HepG2 (cell line): ENCODE measurements around the gene SEPTIN11. TPM values are rescaled to one million over a fixed set of nuclear protein-coding genes. Genes with fewer than 3 reads are reported as not detected.

ENCODE experiments used
- FOXK2 ChIP-seq: fragments of 450-650 bp; IDR thresholded peaks from 2 replicates; pipeline ENCODE4 v1.6.1; 2016
- HIC2 ChIP-seq: sonication (generic); formaldehyde crosslinking; IDR thresholded peaks from 2 replicates; pipeline ENCODE4 v1.9.0; 2022; ENCODE audit warnings: low read depth, missing genetic modification reagents
- HOMEZ ChIP-seq: IDR thresholded peaks from 2 replicates; pipeline ENCODE4 v1.6.1; 2016; ENCODE audit warnings: low read depth
- IKZF4 ChIP-seq: sonication (generic); formaldehyde crosslinking; IDR thresholded peaks from 2 replicates; pipeline ENCODE4 v1.5.1; 2020; ENCODE audit warnings: borderline replicate concordance, mild to moderate bottlenecking, low read depth, missing genetic modification reagents; ENCODE audit errors: not compliant biosample characterization
- STAT5B ChIP-seq: sonication (generic); formaldehyde crosslinking; IDR thresholded peaks from 2 replicates; pipeline ENCODE4 v1.4.0; 2020; ENCODE audit warnings: missing genetic modification reagents
- TARDBP ChIP-seq: sonication (generic); formaldehyde crosslinking; IDR thresholded peaks from 2 replicates; pipeline ENCODE4 v1.8.0; 2022; ENCODE audit warnings: mild to moderate bottlenecking, missing genetic modification reagents
- ZNF496 ChIP-seq: sonication (generic); formaldehyde crosslinking; IDR thresholded peaks from 2 replicates; pipeline ENCODE4 v1.8.1; 2023; ENCODE audit warnings: mild to moderate bottlenecking, moderate library complexity, missing genetic modification reagents; ENCODE audit not compliant: insufficient replicate concordance
- polyA plus RNA-seq, 8 experiments: library from polyadenylated mRNA; depleted of rRNA in 3 of 8; stranded (reverse) in 7 of 8; unstranded in 1 of 8; fragments of >200 nt; fragmentation: Illumina TruSeq in 4 of 8; extraction: Trizol in 4 of 8; gene quantifications; 2 replicates each; pipeline versions ENCODE4 v1.2.1 to v1.2.3, GENCODE V29; 2011 to 2016; ENCODE audit warnings: low read depth in 4 of 8, missing spikeins in 1 of 8, mixed read lengths in 1 of 8; ENCODE audit not compliant: insufficient read depth in 1 of 8
- total RNA-seq, 5 experiments: library from RNA; depleted of rRNA; stranded (reverse); fragments of >200 nt; fragmentation: Illumina TruSeq; extraction: Trizol; gene quantifications; 2 replicates each; pipeline ENCODE4 v1.2.3, GENCODE V29; 2016; ENCODE audit warnings: low read depth in 1 of 5
- TF ChIP-seq, protein P1 (sequence below): sonication (generic); formaldehyde crosslinking; IDR thresholded peaks from 2 replicates; pipeline ENCODE4 v1.5.0; 2020; ENCODE audit warnings: mild to moderate bottlenecking, missing genetic modification reagents, borderline replicate concordance
- TF ChIP-seq, protein P2 (sequence below), 2 experiments: fragments of 450-650 bp in 1 of 2; sonication (generic) in 1 of 2; formaldehyde crosslinking; IDR thresholded peaks; 2 replicates each; pipeline versions ENCODE4 v1.5.0 to v1.8.0; 2020 to 2022; ENCODE audit warnings: mild to moderate bottlenecking in 1 of 2, missing genetic modification reagents in 1 of 2
- TF ChIP-seq, protein P3 (sequence below): sonication (generic); formaldehyde crosslinking; IDR thresholded peaks from 2 replicates; pipeline ENCODE4 v1.8.1; 2023; ENCODE audit warnings: mild to moderate bottlenecking, missing genetic modification reagents

The SEPTIN11 gene
- total and polyA plus RNA-seq, 2 of the 13 experiments (the other 11 are each of a cell fraction or from before 2014, with no cell fraction given): 28.9 to 47.3 TPM

DNA sequence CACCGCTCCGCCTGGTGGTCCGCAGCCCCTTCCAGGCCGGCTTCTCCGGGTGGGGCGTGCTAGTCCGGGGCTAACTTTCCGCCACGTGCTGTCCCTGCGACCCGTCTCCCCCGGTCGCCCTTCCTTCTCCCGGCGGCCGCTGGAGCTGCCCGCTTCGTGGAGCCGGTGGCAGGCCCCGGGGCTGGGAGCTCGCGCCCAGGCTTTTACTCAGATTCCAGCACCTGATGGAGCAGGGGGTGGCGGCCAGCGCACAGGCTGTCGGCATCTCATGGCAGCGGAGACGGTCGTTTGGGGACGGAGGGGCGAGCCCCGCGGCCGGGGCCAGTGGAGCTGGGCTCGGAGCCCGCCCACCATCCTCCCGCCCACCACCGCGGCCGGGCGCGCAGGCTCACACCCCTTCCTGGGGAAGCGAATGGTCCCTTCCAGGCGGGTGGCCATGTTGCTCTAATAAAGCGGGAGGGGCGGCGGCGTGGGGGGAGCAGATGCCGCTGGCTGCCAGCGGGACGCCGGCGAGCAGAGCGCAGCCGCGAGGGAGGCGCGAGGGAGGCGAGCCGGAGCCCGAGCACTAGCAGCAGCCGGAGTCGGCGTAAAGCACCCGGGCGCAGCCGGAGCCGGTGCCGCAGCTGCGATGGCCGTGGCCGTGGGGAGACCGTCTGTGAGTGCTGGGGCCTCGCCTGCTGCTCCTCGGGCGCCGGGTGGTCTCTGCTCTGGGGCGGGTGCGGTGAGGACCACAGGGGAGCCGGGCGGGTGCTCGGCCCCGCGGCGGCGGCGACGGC, at the start of gene SEPTIN11 (continued):
- TF ChIP-seq, protein P1, sequence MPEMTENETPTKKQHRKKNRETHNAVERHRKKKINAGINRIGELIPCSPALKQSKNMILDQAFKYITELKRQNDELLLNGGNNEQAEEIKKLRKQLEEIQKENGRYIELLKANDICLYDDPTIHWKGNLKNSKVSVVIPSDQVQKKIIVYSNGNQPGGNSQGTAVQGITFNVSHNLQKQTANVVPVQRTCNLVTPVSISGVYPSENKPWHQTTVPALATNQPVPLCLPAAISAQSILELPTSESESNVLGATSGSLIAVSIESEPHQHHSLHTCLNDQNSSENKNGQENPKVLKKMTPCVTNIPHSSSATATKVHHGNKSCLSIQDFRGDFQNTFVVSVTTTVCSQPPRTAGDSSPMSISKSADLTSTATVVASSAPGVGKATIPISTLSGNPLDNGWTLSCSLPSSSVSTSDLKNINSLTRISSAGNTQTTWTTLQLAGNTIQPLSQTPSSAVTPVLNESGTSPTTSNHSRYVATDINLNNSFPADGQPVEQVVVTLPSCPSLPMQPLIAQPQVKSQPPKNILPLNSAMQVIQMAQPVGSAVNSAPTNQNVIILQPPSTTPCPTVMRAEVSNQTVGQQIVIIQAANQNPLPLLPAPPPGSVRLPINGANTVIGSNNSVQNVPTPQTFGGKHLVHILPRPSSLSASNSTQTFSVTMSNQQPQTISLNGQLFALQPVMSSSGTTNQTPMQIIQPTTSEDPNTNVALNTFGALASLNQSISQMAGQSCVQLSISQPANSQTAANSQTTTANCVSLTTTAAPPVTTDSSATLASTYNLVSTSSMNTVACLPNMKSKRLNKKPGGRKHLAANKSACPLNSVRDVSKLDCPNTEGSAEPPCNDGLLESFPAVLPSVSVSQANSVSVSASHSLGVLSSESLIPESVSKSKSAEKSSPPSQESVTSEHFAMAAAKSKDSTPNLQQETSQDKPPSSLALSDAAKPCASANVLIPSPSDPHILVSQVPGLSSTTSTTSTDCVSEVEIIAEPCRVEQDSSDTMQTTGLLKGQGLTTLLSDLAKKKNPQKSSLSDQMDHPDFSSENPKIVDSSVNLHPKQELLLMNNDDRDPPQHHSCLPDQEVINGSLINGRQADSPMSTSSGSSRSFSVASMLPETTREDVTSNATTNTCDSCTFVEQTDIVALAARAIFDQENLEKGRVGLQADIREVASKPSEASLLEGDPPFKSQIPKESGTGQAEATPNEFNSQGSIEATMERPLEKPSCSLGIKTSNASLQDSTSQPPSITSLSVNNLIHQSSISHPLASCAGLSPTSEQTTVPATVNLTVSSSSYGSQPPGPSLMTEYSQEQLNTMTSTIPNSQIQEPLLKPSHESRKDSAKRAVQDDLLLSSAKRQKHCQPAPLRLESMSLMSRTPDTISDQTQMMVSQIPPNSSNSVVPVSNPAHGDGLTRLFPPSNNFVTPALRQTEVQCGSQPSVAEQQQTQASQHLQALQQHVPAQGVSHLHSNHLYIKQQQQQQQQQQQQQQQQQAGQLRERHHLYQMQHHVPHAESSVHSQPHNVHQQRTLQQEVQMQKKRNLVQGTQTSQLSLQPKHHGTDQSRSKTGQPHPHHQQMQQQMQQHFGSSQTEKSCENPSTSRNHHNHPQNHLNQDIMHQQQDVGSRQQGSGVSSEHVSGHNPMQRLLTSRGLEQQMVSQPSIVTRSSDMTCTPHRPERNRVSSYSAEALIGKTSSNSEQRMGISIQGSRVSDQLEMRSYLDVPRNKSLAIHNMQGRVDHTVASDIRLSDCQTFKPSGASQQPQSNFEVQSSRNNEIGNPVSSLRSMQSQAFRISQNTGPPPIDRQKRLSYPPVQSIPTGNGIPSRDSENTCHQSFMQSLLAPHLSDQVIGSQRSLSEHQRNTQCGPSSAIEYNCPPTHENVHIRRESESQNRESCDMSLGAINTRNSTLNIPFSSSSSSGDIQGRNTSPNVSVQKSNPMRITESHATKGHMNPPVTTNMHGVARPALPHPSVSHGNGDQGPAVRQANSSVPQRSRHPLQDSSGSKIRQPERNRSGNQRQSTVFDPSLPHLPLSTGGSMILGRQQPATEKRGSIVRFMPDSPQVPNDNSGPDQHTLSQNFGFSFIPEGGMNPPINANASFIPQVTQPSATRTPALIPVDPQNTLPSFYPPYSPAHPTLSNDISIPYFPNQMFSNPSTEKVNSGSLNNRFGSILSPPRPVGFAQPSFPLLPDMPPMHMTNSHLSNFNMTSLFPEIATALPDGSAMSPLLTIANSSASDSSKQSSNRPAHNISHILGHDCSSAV: 0 out of 2 replicates have a peak, but pooled peaks have one; percentile 12
- TF ChIP-seq FOXK2 (peak; percentile 73), HIC2 (0 out of 2 replicates have a peak, but pooled peaks have one; percentile 28), TARDBP (peak; percentile 14; the same call in 1 of the 2 replicates), ZNF496 (CRISPR knock-in tag) (no peak), IKZF4 (CRISPR knock-in tag) (peak; percentile 45), HOMEZ (peak; percentile 72; the same call in 1 of the 2 replicates), STAT5B (CRISPR knock-in tag) (peak; percentile 61; the same call in 1 of the 2 replicates)
- TF ChIP-seq, protein P2, sequence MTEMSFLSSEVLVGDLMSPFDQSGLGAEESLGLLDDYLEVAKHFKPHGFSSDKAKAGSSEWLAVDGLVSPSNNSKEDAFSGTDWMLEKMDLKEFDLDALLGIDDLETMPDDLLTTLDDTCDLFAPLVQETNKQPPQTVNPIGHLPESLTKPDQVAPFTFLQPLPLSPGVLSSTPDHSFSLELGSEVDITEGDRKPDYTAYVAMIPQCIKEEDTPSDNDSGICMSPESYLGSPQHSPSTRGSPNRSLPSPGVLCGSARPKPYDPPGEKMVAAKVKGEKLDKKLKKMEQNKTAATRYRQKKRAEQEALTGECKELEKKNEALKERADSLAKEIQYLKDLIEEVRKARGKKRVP (CRISPR knock-in tag; IDR thresholded peaks at IDR 0.05): peak in 1 of 2 experiments; percentile 71; a peak in 2 of 4 replicates
- TF ChIP-seq, protein P3, sequence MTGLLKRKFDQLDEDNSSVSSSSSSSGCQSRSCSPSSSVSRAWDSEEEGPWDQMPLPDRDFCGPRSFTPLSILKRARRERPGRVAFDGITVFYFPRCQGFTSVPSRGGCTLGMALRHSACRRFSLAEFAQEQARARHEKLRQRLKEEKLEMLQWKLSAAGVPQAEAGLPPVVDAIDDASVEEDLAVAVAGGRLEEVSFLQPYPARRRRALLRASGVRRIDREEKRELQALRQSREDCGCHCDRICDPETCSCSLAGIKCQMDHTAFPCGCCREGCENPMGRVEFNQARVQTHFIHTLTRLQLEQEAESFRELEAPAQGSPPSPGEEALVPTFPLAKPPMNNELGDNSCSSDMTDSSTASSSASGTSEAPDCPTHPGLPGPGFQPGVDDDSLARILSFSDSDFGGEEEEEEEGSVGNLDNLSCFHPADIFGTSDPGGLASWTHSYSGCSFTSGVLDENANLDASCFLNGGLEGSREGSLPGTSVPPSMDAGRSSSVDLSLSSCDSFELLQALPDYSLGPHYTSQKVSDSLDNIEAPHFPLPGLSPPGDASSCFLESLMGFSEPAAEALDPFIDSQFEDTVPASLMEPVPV: peak; percentile 15; the same call in 1 of the 2 replicates
